BJ (cell line): ENCODE data around the gene SLC44A5. TPM values are rescaled to one million over a fixed set of nuclear protein-coding genes. Genes with fewer than 3 reads are reported as not detected.
"Not testable (repeated sequence)": the region's sequence is repeated elsewhere in the genome, so short reads cannot be mapped to it uniquely, and the experiment has no call there.

Experiments used
- CTCF ChIA-PET: fragments of 350-600 bp; formaldehyde crosslinking; extraction: SDS; loops from one replicate; lab custom pipeline; 2021; ENCODE audit warnings: antibody characterized with exemption, inconsistent platforms; lab: Yijun Ruan, JAX
- POLR2A ChIA-PET: fragments of 300-600 bp; sonication (Branson Sonifier 250); formaldehyde crosslinking; extraction: SDS; loops from one replicate; lab custom pipeline; 2021; ENCODE audit warnings: antibody characterized with exemption; lab: Charles Lee
- DNase-seq: peaks from one replicate; pipeline ENCODE4 v3.0.0-alpha.2; 2011; ENCODE audit warnings: low read depth
- H3K27me3 ChIP-seq: 2 replicates; pipeline ENCODE4 v1.6.0; 2011; ENCODE audit warnings: low read length; ENCODE audit not compliant: control insufficient read depth, insufficient read depth
- H3K36me3 ChIP-seq: 2 replicates; pipeline ENCODE4 v1.5.1; 2011; ENCODE audit warnings: low read length; ENCODE audit not compliant: control insufficient read depth, insufficient read depth
- H3K4me3 ChIP-seq: 2 replicates; pipeline ENCODE4 v1.5.1; 2011; ENCODE audit warnings: low read depth, mild to moderate bottlenecking, control low read depth, low read length
- CTCF ChIP-seq: IDR thresholded peaks from 2 replicates; pipeline ENCODE4 v1.5.1; 2011; ENCODE audit warnings: low read depth, mild to moderate bottlenecking, control low read depth, inconsistent platforms, low read length, moderate library complexity; ENCODE audit not compliant: insufficient read depth
- polyA plus RNA-seq: library from polyadenylated mRNA; depleted of rRNA; stranded (reverse); fragments of >200 nt; gene quantifications from 2 replicates; pipeline ENCODE4 v1.2.3, GENCODE V29; 2011

Gene SLC44A5
- polyA plus RNA-seq, 1 experiment: 0.07 TPM

- Histone ChIP-seq H3K4me3 (no peak overlapping the region), H3K36me3 (no peaks in the 10 kb centered on the region), H3K27me3 (no peaks in the 10 kb centered on the region)
- TF ChIP-seq CTCF: no peak
- CTCF ChIA-PET: interaction anchor here (0.7 to 2.8 kb wide), 10 partner anchors 14 to 446 kb away, joined by 3 to 17 read pairs (median 3); no protein-coding TSS in a partner anchor
- DNase-seq: no peak
- POLR2A ChIA-PET: no interaction called here
These were observed 408.2 kb downstream of the SLC44A5 start for GRCh38 chr1:75202751-75203150.

DNA sequence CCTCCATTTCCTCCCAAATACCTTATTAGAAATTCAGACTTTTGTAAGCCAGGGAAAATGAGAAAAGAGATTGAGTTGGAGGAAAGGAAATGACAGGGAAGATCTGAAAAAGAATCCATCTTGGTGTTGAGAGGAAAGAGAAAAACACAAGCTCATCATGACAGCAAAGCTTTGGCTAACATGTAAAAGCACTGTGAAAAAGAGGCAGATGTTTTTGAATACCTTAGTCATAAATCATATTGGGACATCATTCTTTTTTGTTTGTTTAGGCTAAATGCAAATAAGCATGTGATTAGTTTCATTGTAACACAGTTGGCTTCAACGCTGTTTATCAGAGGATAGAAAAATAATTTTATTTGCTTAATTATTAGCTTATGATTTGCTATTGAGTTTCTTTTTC is 412.2 kb downstream of the SLC44A5 start:
- no peak for DNase-seq
- Histone ChIP-seq H3K4me3 (no peak overlapping the region), H3K27me3 (no peaks in the 10 kb centered on the region), H3K36me3 (no peaks in the 10 kb centered on the region)
- CTCF ChIA-PET: interaction anchor here (1.4 kb wide), 1 partner anchor 427 kb away, joined by 3 read pairs; no protein-coding TSS in a partner anchor
- TF ChIP-seq CTCF: no peak
- POLR2A ChIA-PET: no interaction called here

DNA sequence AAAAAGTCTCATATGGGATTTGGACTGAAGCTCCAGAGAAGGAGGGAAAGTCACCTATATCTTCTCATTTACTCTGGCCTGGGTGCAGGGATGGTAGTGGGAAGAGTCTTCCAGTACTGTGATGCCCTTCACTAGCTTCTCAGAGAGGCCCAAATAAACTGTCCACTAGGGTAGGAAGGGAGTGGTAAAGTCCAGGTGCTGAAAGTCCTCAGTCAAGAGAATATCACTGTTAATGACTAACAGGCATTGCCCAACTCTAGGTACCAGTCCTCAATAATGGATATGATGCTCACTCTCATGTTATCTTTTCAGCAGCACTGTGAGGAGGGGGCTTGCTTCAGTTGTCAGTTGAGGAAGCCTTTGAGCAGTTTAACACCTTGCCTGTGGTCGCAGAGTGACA is 412.8 kb downstream of the SLC44A5 start:
- no peak for DNase-seq
- H3K4me3 ChIP-seq: no peak overlapping the region
- H3K27me3 ChIP-seq: no peaks in the 10 kb centered on the region
- POLR2A ChIA-PET: no interaction called here
- H3K36me3 ChIP-seq: no peaks in the 10 kb centered on the region
- CTCF ChIA-PET: no interaction called here
- TF ChIP-seq CTCF: no peak

DNA sequence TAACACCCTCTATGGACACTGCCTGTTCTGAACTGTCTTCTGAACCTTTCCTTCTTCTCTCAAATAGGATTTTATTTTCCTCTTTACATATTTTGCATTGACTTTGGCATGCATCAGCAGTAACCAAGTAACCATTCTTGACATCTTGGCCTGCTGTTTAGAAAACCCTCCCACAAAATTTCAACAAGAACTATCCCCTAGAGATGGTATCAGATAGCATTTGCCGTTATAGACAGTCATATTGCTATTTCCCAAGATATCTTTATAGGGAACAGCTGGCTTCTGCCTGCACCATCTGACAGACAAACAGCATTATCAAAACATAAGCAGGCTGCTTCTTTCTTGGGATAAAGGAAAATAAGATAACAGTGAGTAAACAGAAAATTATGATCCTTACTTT is 422.0 kb downstream of the SLC44A5 start:
- no peak overlapping the region for H3K4me3 ChIP-seq
- no peaks in the 10 kb centered on the region for H3K36me3 ChIP-seq
- H3K27me3 ChIP-seq: no peaks in the 10 kb centered on the region
- TF ChIP-seq CTCF: no peak
- POLR2A ChIA-PET: no interaction called here
- no peak for DNase-seq
- CTCF ChIA-PET: interaction anchor here (0.8 to 1.3 kb wide), 2 partner anchors 12 to 14 kb away, joined by 3 to 4 read pairs; no protein-coding TSS in a partner anchor

DNA sequence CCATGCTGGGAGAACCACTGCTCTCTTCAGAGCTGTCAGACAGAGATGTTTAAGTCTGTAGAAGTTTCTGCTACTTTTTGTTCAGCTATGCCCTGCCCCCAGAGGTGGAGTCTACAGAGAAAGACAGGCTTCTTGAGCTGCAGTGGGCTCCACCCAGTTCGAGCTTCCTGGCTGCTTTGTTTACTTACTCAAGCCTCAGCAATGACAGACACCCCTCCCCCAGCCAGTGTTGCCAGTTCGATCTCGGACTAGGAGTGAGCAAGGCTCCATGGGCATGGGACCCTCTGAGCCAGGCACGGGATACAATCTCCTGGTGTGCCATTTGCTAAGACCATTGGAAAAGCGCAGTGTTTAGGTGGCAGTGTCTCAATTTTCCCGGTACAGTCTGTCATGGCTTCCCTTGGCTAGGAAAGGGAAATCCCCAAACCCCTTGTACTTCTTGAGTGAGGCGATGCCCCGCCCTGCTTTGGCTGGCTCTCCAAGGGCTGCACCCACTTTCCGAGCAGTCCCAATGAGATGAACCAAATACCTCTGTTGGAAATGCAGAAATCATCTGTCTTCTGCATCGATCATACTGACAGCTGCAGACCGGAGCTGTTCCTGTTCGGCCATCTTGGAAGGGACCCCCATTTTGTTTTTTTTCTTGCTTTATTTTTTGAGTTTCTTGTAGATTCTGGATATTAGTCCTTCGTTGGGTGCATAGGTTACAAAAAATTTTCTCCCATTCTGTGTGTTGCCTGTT is 429.5 kb downstream of the SLC44A5 start:
- CTCF ChIA-PET, H3K4me3 ChIP-seq, POLR2A ChIA-PET, H3K36me3 ChIP-seq, H3K27me3 ChIP-seq, DNase-seq: not testable (repeated sequence)
